Measurements from ENCODE around the gene DOCK1. TPM values are rescaled to one million over a fixed set of nuclear protein-coding genes. Genes with fewer than 3 reads are reported as not detected.

DOCK1 gene
- total and polyA plus RNA-seq, 5 donors, result 7.8 to 23.1 (median 20.8) TPM

DNA sequence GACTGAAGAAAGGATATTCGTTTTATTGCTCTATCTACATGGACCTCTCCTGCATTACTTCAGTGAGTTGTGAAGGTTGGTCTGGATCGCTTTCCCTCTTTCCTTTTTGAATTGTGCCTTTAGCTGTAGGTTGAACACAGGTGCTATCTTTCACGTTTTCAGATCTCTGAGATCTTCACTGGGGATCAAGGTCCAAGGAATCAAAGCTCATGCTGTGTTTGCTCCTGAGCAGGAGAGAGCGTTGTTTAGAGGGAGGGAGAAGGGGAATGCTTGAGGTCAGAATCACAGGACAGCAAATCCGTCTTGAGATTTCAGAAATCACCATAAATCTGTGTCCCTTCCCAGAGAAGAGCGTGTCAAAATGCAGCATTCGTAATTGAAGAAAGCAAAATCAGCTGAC is 186.1 kb downstream of the DOCK1 start:
- no peak for DNase-seq
- no peaks in the 10 kb centered on the region for H3K4me1 ChIP-seq (ENCODE audit: control insufficient read depth, insufficient read depth, low read length)
- no peaks in the 10 kb centered on the region for H3K27me3 ChIP-seq (ENCODE audit: control insufficient read depth, insufficient read depth)
- H3K27ac ChIP-seq (ENCODE audit: low read length), result no peak overlapping the region
- WGBS, result 88% methylated on average over 7 of the region's 7 CpGs
- no peak for ATAC-seq
- intact Hi-C loops (cut with DNase I), result no loop called here
- no peak overlapping the region for H3K4me3 ChIP-seq (ENCODE audit: low read length)
- H3K9me3 ChIP-seq (ENCODE audit: control insufficient read depth, low read length), result no peaks in the 10 kb centered on the region

DNA sequence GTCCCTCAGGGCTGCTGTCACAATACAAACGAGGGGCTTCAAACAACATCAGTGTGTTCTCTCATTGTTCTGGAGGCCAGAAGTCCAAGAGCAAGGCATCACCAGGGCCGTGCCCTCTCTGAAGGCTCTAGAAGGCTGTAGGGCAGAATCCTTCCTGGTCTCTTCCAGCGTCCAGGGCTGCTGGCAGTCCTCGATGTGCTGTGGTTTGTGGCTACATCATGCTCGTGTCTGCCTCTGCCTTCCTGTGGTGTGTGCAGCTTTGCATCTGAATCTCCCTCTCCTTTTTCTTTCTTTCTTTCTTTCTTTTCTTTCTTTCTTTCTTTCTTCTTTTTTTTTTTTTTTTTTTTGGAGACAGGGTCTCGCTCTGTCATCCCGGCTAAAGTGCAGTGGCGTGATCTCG is 187.7 kb downstream of the DOCK1 start:
- no peak overlapping the region for H3K4me3 ChIP-seq (ENCODE audit: low read length)
- DNase-seq (no peak), ATAC-seq (no peak)
- WGBS, result 87% methylated on average over 9 of the region's 9 CpGs
- H3K9me3 ChIP-seq (ENCODE audit: control insufficient read depth, low read length), result no peaks in the 10 kb centered on the region
- H3K4me1 ChIP-seq (ENCODE audit: control insufficient read depth, insufficient read depth, low read length), result no peaks in the 10 kb centered on the region
- H3K27me3 ChIP-seq (ENCODE audit: control insufficient read depth, insufficient read depth), result no peaks in the 10 kb centered on the region
- H3K27ac ChIP-seq (ENCODE audit: low read length), result no peak overlapping the region
- intact Hi-C loops (cut with DNase I), result no loop called here

DNA sequence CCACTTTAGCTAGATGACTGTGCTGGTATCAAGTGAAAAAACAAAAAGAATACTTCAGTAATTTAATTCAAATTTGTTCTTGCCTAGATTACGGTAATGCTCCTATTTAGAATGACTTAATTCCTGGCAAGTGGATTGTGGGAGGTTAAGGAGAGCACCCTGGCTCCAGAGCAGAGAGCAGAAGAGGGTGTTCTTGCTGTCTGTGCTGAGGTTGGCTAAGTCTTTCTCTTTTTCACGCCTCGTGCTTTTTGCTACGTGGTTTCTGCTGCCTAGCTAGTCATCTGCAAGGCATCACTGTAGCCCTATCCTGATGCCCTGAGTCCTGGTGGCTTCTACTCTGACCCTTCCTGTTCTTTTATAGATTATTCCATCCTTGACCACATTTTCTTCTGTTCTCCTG is 189.8 kb downstream of the DOCK1 start:
- Histone ChIP-seq H3K27me3 (ENCODE audit: control insufficient read depth, insufficient read depth) (no peaks in the 10 kb centered on the region), H3K4me1 (ENCODE audit: control insufficient read depth, insufficient read depth, low read length) (no peaks in the 10 kb centered on the region), H3K27ac (ENCODE audit: low read length) (no peak overlapping the region), H3K4me3 (ENCODE audit: low read length) (no peak overlapping the region), H3K9me3 (ENCODE audit: control insufficient read depth, low read length) (no peaks in the 10 kb centered on the region)
- DNase-seq (no peak), ATAC-seq (no peak)
- 92% methylated on average over 4 of the region's 4 CpGs for WGBS
- intact Hi-C loops (cut with DNase I), result no loop called here

DNA sequence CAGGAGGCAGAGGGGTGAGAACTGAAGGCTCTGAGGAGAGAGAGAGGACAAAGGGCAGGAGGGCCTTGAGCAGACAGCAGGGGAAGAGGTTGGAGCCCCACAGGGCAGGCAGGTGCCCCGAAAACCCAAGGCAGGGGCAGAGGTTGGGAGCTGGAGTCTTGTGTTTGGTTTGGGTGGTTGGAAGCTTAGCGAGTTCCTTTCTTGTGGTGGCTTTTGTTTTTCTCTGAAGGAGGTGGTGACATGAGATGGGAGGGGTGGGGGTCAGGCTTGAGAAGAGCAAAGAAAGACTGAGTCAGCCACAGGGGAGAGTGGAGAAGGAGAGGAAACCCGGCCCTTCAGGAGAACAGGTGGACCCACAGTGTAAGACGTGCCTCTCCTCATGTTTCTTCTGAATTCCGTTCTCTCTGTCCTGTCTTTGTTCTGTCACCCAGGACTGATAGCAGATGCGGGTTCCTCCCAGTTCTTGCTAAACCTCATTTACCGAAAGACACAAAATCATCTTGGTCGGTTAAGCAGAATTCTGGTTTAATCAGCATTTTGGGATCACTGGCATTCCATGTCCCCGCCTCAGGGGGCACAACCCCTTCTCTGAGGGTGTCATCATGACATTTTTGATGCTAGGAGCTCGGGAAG is 195.9 kb downstream of the DOCK1 start:
- Histone ChIP-seq H3K4me1 (ENCODE audit: control insufficient read depth, insufficient read depth, low read length) (no peaks in the 10 kb centered on the region), H3K9me3 (ENCODE audit: control insufficient read depth, low read length) (no peaks in the 10 kb centered on the region), H3K4me3 (ENCODE audit: low read length) (no peak overlapping the region), H3K27me3 (ENCODE audit: control insufficient read depth, insufficient read depth) (no peaks in the 10 kb centered on the region), H3K27ac (ENCODE audit: low read length) (no peak overlapping the region)
- intact Hi-C loops (cut with DNase I), result no loop called here
- DNase-seq, result no peak
- 91% methylated on average over 10 of the region's 10 CpGs for WGBS
- no peak for ATAC-seq

DNA sequence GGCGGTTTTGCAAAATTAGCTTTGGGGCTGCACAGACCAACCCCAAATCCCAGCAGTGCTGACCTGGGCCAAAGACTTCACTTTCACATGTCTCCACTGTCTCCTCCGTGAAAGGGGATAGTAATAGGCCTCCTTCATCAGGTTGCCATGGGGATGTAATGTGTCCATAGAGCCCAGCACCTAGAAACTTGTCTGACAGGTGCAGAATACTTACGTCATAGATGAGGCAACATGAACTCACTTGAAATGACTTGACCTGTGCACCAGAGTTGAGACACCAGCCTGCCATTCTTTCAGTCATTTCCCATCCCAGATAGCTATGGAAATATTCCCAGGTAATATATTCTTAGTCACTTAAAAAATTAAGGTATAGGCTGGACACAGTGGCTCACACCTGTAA is 196.9 kb downstream of the DOCK1 start:
- Histone ChIP-seq H3K4me3 (ENCODE audit: low read length) (no peak overlapping the region), H3K27ac (ENCODE audit: low read length) (no peak overlapping the region), H3K27me3 (ENCODE audit: control insufficient read depth, insufficient read depth) (no peaks in the 10 kb centered on the region), H3K4me1 (ENCODE audit: control insufficient read depth, insufficient read depth, low read length) (no peaks in the 10 kb centered on the region), H3K9me3 (ENCODE audit: control insufficient read depth, low read length) (no peaks in the 10 kb centered on the region)
- DNase-seq (no peak), ATAC-seq (no peak)
- WGBS, result 92% methylated on average over 3 of the region's 3 CpGs
- intact Hi-C loops (cut with DNase I), result no loop called here

DNA sequence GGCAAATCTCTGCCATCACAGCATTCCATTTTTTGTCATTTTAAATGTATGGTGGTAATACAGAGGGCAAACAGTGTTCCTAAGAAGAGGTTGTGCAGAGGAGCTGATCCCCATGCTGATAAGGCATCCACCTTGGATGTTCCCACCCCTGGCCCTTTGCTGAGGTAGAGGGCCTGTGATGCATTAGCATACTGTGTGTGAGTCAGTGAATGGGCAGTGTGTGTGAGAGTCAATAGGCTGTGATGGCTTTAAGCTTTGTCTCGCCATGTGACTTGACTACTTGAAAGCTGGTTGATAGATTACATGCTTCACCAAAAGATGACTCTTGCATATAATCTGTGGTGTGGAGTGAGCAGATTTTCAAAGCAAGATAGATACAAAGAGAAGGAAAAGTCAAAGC is 209.9 kb downstream of the DOCK1 start:
- H3K27ac ChIP-seq (ENCODE audit: low read length), result no peak overlapping the region
- no peak overlapping the region for H3K4me3 ChIP-seq (ENCODE audit: low read length)
- no peaks in the 10 kb centered on the region for H3K27me3 ChIP-seq (ENCODE audit: control insufficient read depth, insufficient read depth)
- no peak for DNase-seq
- no peaks in the 10 kb centered on the region for H3K4me1 ChIP-seq (ENCODE audit: control insufficient read depth, insufficient read depth, low read length)
- 98% methylated on average over 1 of the region's 1 CpG for WGBS
- no peaks in the 10 kb centered on the region for H3K9me3 ChIP-seq (ENCODE audit: control insufficient read depth, low read length)
- no peak for ATAC-seq
- intact Hi-C loops (cut with DNase I), result no loop called here

DNA sequence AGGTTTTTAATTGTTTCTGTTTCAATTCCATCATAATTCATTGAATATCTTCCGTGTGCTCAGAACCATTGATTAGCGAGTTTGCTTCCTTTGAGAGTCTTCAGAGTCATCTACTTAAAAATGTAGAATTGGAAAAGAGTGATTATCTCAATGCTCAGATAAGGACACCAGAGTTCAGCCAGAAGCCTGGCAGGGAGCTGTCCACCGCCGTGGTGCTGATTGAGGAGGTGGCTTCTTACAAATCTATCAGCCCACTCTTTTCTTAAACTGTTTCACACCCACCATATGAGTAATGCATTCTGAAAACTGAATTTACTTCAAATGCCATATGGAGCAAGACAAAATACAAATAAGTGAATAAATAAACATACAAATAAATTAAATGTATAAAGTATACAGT is 211.9 kb downstream of the DOCK1 start:
- DNase-seq (peak; percentile 58 to 88 (median 82)), ATAC-seq (no peak)
- intact Hi-C loops (cut with DNase I), result no loop called here
- no peaks in the 10 kb centered on the region for H3K27me3 ChIP-seq (ENCODE audit: control insufficient read depth, insufficient read depth)
- no peaks in the 10 kb centered on the region for H3K4me1 ChIP-seq (ENCODE audit: control insufficient read depth, insufficient read depth, low read length)
- no peak overlapping the region for H3K4me3 ChIP-seq (ENCODE audit: low read length)
- no peaks in the 10 kb centered on the region for H3K9me3 ChIP-seq (ENCODE audit: control insufficient read depth, low read length)
- 22% methylated on average over 4 of the region's 4 CpGs for WGBS
- no peak overlapping the region for H3K27ac ChIP-seq (ENCODE audit: low read length)

DNA sequence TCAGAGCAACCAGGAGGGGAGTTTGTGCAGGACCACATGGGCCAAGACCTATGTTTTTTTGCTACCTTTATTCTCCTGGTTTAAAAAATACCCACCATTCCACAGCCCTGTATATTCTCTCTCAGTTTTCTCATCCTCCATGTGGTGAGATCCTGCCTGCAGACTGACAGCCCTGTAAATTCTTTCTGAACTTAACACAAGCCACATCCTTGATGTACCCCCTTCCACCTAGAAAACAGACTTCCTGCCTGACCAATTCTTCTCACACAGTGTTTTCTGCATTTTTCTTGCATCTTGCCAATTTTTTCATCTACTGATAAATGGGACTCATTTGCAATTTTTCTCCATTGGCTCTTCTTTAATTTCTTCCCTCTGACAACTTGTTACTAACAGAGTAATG is 212.8 kb downstream of the DOCK1 start:
- H3K4me3 ChIP-seq (ENCODE audit: low read length), result no peak overlapping the region

DNA sequence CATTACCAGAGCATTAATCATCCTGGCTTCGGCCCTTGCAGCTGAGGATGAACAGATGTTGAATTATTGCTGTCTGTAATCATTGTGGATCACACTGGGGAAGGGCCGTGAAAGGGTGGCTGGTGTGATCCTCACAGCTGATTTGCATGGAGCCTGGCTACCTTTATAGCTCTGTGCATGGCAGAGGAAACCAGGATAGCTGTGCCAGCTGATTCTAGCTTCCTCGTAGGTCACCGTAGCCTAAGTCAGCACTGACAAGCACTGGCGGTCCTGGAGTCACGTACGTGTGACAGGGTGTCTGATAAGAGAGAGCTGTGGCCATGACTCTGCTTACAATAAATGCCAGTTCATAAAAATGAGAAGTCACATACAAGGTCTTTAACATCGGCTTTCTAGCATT is 214.7 kb downstream of the DOCK1 start:
- ATAC-seq (no peak), DNase-seq (no peak)
- Histone ChIP-seq H3K9me3 (ENCODE audit: control insufficient read depth, low read length) (no peaks in the 10 kb centered on the region), H3K4me3 (ENCODE audit: low read length) (no peak overlapping the region), H3K27me3 (ENCODE audit: control insufficient read depth, insufficient read depth) (no peaks in the 10 kb centered on the region), H3K4me1 (ENCODE audit: control insufficient read depth, insufficient read depth, low read length) (no peaks in the 10 kb centered on the region), H3K27ac (ENCODE audit: low read length) (no peak overlapping the region)
- 74% methylated on average over 8 of the region's 8 CpGs for WGBS
- intact Hi-C loops (cut with DNase I), result no loop called here

More for the DNA sequence above, 212.8 kb downstream of the DOCK1 start:
- intact Hi-C loops (cut with DNase I), result no loop called here
- no peaks in the 10 kb centered on the region for H3K9me3 ChIP-seq (ENCODE audit: control insufficient read depth, low read length)
- ATAC-seq (no peak), DNase-seq (no peak)
- no peaks in the 10 kb centered on the region for H3K27me3 ChIP-seq (ENCODE audit: control insufficient read depth, insufficient read depth)
- H3K4me1 ChIP-seq (ENCODE audit: control insufficient read depth, insufficient read depth, low read length), result no peaks in the 10 kb centered on the region
- H3K27ac ChIP-seq (ENCODE audit: low read length), result no peak overlapping the region

DNA sequence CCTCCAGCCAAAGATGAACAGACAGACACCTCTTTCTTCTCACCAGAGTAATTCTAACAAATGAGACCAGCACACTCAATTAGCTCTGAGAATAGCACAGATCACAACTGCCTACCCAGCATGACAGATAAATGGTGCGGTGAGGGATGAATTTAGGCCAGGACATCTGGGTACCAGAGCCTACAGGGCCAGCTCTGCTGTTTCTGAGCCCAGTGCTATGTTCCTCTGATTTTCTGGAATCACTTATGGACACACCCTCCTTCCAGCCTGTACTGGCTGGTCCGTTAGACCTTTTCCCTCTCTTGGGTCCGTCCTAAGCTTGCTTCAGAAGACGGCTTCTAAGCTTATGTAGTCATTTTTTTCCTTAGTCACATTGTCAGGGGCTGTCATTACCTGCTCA is 217.6 kb downstream of the DOCK1 start:
- DNase-seq (no peak), ATAC-seq (no peak)
- Histone ChIP-seq H3K4me1 (ENCODE audit: control insufficient read depth, insufficient read depth, low read length) (no peaks in the 10 kb centered on the region), H3K27me3 (ENCODE audit: control insufficient read depth, insufficient read depth) (no peaks in the 10 kb centered on the region), H3K4me3 (ENCODE audit: low read length) (no peak overlapping the region), H3K9me3 (ENCODE audit: control insufficient read depth, low read length) (no peaks in the 10 kb centered on the region), H3K27ac (ENCODE audit: low read length) (no peak overlapping the region)
- WGBS, result 74% methylated on average over 4 of the region's 4 CpGs
- intact Hi-C loops (cut with DNase I), result no loop called here

DNA sequence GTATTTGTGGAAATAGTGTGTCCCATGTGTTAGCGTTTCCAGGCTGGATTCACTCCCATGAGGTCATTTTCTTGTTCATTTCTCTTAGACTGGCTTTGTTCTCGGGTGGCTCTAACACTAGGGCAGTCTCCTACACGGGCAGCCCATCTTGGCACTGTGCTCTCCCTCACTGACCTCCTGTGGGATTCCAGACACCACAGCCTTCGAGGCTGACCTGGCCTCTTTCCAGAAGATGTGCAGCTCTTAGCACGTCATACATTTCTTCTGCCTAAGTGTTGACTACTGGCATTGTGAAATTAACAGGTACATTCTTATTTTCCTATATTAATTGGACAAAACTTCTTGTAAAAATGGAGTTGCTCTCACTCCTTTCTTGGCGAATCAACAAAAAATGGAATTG is 218.4 kb downstream of the DOCK1 start:
- Histone ChIP-seq H3K27ac (ENCODE audit: low read length) (no peak overlapping the region), H3K9me3 (ENCODE audit: control insufficient read depth, low read length) (no peaks in the 10 kb centered on the region), H3K4me3 (ENCODE audit: low read length) (no peak overlapping the region), H3K4me1 (ENCODE audit: control insufficient read depth, insufficient read depth, low read length) (no peaks in the 10 kb centered on the region), H3K27me3 (ENCODE audit: control insufficient read depth, insufficient read depth) (no peaks in the 10 kb centered on the region)
- no peak for DNase-seq
- no peak for ATAC-seq
- intact Hi-C loops (cut with DNase I), result no loop called here
- 71% methylated on average over 6 of the region's 6 CpGs for WGBS

DNA sequence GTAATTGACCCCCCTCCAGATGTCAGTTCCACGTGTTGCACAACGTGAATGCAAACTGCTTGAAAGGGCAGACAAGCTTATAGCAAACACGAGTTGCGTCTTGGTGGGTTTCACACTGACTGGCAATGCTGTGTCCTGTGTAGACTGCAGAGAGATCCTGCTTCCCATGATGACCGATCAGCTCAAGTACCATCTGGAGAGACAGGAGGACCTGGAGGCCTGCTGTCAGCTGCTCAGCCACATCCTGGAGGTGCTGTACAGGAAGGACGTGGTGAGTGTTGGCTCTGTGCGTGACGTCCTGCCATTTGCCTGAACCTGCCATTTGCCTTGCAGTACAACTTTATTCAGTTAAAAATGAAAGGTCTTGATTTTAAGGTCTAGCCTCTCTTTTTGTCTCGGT is 220.1 kb downstream of the DOCK1 start:
- intact Hi-C loops (cut with DNase I), result no loop called here
- WGBS, result 74% methylated on average over 9 of the region's 9 CpGs
- H3K27ac ChIP-seq (ENCODE audit: low read length), result no peak overlapping the region
- no peaks in the 10 kb centered on the region for H3K4me1 ChIP-seq (ENCODE audit: control insufficient read depth, insufficient read depth, low read length)
- no peaks in the 10 kb centered on the region for H3K27me3 ChIP-seq (ENCODE audit: control insufficient read depth, insufficient read depth)
- DNase-seq (no peak), ATAC-seq (no peak)
- no peaks in the 10 kb centered on the region for H3K9me3 ChIP-seq (ENCODE audit: control insufficient read depth, low read length)
- no peak overlapping the region for H3K4me3 ChIP-seq (ENCODE audit: low read length)

All from right cardiac atrium (tissue), 5 donors.